RPMI7951 (cell line): ENCODE data around the gene NRM. TPM values are rescaled to one million over a fixed set of nuclear protein-coding genes. Genes with fewer than 3 reads are reported as not detected.

Experiments used
- DNase-seq: peaks from one replicate; pipeline ENCODE4 v3.0.0-alpha.2; 2012; ENCODE audit warnings: low read depth
- total RNA-seq: library from RNA; depleted of rRNA; stranded (reverse); fragments of >200 nt; shearing (Covaris generic); gene quantifications from 2 replicates; pipeline ENCODE4 v1.2.3, GENCODE V29; 2014

NRM gene
- total RNA-seq, 1 experiment from 2014 or later = 29.2 TPM

- DNase-seq = no peak
These were observed 2.2 kb downstream of the NRM start for GRCh38 chr6:30688569-30688968.

GRCh38 chr6:30687659-30688431 lies 2.9 kb downstream of the NRM start:
- DNase-seq = peak; percentile 46

GRCh38 chr6:30686908-30687658 lies 3.7 kb downstream of the NRM start:
- peak; percentile 99 for DNase-seq

- peak; percentile 78 for DNase-seq
These were observed 4.5 kb downstream of the NRM start, which contains the start of gene PPP1R18 for GRCh38 chr6:30686009-30686907. Gene PPP1R18 (minus strand): TSS chr6:30686645. CDS start chr6:30686018, 627 bp downstream.

GRCh38 chr6:30685157-30686008 lies 5.4 kb downstream of the NRM start:
- DNase-seq = peak; percentile 46

GRCh38 chr6:30684386-30685156 lies 6.2 kb downstream of the NRM start:
- DNase-seq = peak; percentile 51

GRCh38 chr6:30683980-30684338 lies 6.8 kb downstream of the NRM start:
- no peak for DNase-seq

- DNase-seq = no peak
These were observed 7.4 kb downstream of the NRM start for GRCh38 chr6:30683183-30683979.

GRCh38 chr6:30682143-30683117 lies 8.4 kb downstream of the NRM start:
- DNase-seq = peak; percentile 84

- no peak for DNase-seq
These were observed 9.0 kb downstream of the NRM start for GRCh38 chr6:30681766-30682142.

- DNase-seq = no peak
These were observed 10.8 kb downstream of the NRM start for GRCh38 chr6:30679765-30680535.

GRCh38 chr6:30678964-30679726 lies 11.6 kb downstream of the NRM start:
- DNase-seq = peak; percentile 64

GRCh38 chr6:30676660-30677285 lies 14.0 kb downstream of the NRM start:
- no peak for DNase-seq

- peak; percentile 99 for DNase-seq
These were observed 18.1 kb downstream of the NRM start, which contains the start of gene DHX16 for GRCh38 chr6:30672445-30673253. Gene DHX16 (minus strand): TSS chr6:30673006. CDS start chr6:30672841, 165 bp downstream.
